KMS-11 (cell line): ENCODE measurements around the gene OTUB1.

Source experiments
- H2AFZ ChIP-seq: fragments of 200-600 bp; sonication (generic); 2 replicates; pipeline ENCODE4 v1.6.1; 2016; ENCODE audit warnings: antibody characterized with exemption, mixed run types, low read depth
- H3K27ac ChIP-seq: fragments of 200-600 bp; sonication (generic); 2 replicates; pipeline ENCODE4 v1.6.1; 2016; ENCODE audit warnings: mild to moderate bottlenecking, mixed run types
- H3K27me3 ChIP-seq: fragments of 200-600 bp; sonication (generic); 2 replicates; pipeline ENCODE4 v1.6.1; 2017; ENCODE audit warnings: mild to moderate bottlenecking, low read depth, mixed run types, moderate library complexity; ENCODE audit not compliant: insufficient read depth
- H3K36me3 ChIP-seq: fragments of 200-600 bp; sonication (generic); 2 replicates; pipeline ENCODE4 v1.6.1; 2017; ENCODE audit warnings: mild to moderate bottlenecking, mixed run types; ENCODE audit not compliant: insufficient read depth
- H3K4me1 ChIP-seq: fragments of 200-600 bp; sonication (generic); 2 replicates; pipeline ENCODE4 v1.6.1; 2016; ENCODE audit warnings: mild to moderate bottlenecking, low read depth, mixed run types; ENCODE audit not compliant: poor library complexity, severe bottlenecking
- H3K4me2 ChIP-seq: fragments of 200-600 bp; sonication (generic); 2 replicates; pipeline ENCODE4 v1.7.0; 2016; ENCODE audit warnings: mild to moderate bottlenecking, mixed run types
- H3K4me3 ChIP-seq: fragments of 200-600 bp; sonication (generic); IDR thresholded peaks from 2 replicates; pipeline ENCODE4 v1.6.1; 2017; ENCODE audit warnings: low read depth, low read length, mixed read lengths; ENCODE audit not compliant: insufficient read depth
- H3K79me2 ChIP-seq: fragments of 200-600 bp; sonication (generic); 2 replicates; pipeline ENCODE4 v1.6.1; 2016; ENCODE audit warnings: low read depth, mixed run types; ENCODE audit not compliant: insufficient read depth
- H3K9ac ChIP-seq: fragments of 200-600 bp; sonication (generic); 2 replicates; pipeline ENCODE4 v1.6.1; 2016; ENCODE audit warnings: mild to moderate bottlenecking, mixed run types
- H4K20me1 ChIP-seq: fragments of 200-600 bp; sonication (generic); 2 replicates; pipeline ENCODE4 v1.6.1; 2016; ENCODE audit warnings: mild to moderate bottlenecking, mixed run types; ENCODE audit not compliant: insufficient read depth
- TF ChIP-seq, protein P1 (sequence below): fragments of 200-600 bp; sonication (generic); conservative IDR thresholded peaks from 2 replicates; pipeline ENCODE4 v1.6.1; 2017; ENCODE audit warnings: low read depth, mild to moderate bottlenecking, antibody characterized with exemption, low read length, moderate library complexity, mixed read lengths

The OTUB1 gene

DNA sequence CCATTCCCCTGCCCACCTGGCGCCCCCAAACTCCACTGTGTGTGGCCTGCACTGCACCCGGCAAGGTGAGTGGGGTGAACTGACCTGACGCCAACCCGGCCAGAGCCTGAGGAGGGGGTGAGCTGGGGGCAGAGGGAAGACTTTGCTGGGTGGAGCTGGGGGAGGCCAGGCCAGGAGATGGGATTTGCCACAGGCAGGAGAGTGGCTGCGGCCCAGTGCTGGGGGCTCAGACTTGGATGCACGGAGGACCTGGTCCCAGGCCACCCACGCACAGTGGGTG is 31.6 kb downstream of the OTUB1 start:
- H3K79me2 ChIP-seq: no peaks in the 10 kb centered on the region
- TF ChIP-seq, protein P1, sequence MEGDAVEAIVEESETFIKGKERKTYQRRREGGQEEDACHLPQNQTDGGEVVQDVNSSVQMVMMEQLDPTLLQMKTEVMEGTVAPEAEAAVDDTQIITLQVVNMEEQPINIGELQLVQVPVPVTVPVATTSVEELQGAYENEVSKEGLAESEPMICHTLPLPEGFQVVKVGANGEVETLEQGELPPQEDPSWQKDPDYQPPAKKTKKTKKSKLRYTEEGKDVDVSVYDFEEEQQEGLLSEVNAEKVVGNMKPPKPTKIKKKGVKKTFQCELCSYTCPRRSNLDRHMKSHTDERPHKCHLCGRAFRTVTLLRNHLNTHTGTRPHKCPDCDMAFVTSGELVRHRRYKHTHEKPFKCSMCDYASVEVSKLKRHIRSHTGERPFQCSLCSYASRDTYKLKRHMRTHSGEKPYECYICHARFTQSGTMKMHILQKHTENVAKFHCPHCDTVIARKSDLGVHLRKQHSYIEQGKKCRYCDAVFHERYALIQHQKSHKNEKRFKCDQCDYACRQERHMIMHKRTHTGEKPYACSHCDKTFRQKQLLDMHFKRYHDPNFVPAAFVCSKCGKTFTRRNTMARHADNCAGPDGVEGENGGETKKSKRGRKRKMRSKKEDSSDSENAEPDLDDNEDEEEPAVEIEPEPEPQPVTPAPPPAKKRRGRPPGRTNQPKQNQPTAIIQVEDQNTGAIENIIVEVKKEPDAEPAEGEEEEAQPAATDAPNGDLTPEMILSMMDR: no peak
- H3K9ac ChIP-seq: no peak overlapping the region
- no peaks in the 10 kb centered on the region for H3K27me3 ChIP-seq
- no peaks in the 10 kb centered on the region for H3K4me1 ChIP-seq
- H2AFZ ChIP-seq: no peak overlapping the region
- no peak overlapping the region for H3K27ac ChIP-seq
- H3K36me3 ChIP-seq: no peaks in the 10 kb centered on the region
- H3K4me3 ChIP-seq: no peak overlapping the region
- H3K4me2 ChIP-seq: no peak overlapping the region
- no peaks in the 10 kb centered on the region for H4K20me1 ChIP-seq

DNA sequence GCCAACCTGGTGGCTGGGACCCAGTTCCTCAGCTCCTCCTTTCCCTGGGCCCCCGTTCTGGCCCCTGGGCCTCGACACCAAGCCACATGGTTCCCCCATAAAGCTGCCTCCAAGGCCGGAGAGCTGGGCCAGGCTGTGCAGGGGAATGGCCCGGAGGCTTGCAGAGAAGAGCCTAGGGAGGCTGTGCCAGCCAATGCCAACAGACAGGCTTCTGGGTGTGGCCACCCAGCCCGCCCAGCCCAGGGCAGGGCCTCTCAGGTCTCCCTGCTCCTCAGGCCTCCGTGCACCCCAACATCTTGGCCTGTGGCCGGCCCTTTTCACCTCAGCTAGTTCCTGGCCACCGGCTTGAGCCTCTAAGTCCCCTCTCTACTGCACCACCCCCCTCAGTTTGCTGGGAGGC is 32.1 kb downstream of the OTUB1 start:
- H3K27ac ChIP-seq: no peak overlapping the region
- H3K4me1 ChIP-seq: no peaks in the 10 kb centered on the region
- H3K4me3 ChIP-seq: no peak overlapping the region
- no peak overlapping the region for H2AFZ ChIP-seq
- no peaks in the 10 kb centered on the region for H3K36me3 ChIP-seq
- TF ChIP-seq, protein P1: no peak
- H3K27me3 ChIP-seq: no peaks in the 10 kb centered on the region
- H4K20me1 ChIP-seq: no peaks in the 10 kb centered on the region
- H3K9ac ChIP-seq: no peak overlapping the region
- no peaks in the 10 kb centered on the region for H3K79me2 ChIP-seq
- no peak overlapping the region for H3K4me2 ChIP-seq

DNA sequence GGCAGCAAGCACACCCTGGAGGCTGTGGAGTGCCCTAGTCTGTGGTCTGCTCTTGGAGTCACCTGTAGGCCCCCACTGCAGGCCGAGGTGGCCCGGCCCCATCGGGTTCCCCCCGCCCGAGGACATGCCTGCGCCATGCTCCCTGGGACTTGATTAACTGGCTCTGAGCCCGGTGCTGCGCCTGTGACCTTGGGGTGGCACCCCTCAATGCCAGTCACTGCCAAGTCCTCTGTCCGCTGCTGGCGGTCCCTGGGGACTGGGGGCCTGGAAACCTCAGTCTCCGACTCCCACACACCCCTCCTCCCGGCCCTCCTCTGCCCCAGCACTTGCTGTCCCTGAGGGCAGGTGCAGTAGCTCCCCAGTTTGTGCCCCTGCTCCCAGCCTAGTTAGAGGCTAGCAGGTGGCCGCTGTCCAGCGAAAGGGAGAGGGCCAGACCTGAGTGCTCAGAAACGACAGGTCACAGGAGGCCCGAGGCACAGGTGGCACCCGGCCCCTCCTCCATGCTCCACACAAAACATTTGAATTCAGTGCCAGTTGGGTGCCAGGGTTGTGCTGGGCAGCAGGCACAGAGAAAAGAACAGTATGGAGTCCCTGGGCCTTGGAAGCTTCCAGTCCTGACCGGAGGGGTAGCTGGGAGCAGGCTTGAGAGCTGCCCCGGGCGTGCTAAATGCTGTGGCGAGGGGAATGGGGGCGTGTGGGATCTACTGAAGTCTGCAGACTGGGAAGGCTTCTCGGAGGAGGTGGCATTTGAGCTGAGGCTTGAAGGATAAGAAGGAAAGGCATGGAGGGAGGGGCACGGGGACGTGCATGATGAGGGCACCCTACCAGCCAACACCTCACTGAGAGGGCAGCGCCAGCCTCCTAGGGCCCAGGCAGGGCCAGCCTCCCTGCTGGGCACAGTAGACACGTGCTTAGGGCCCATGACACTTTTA is 33.1 kb downstream of the OTUB1 start:
- Histone ChIP-seq H3K27me3 (no peaks in the 10 kb centered on the region), H3K27ac (no peak overlapping the region), H3K9ac (no peak overlapping the region), H3K79me2 (no peaks in the 10 kb centered on the region), H2AFZ (no peak overlapping the region), H4K20me1 (no peaks in the 10 kb centered on the region), H3K4me2 (no peak overlapping the region), H3K4me3 (no peak overlapping the region), H3K36me3 (no peaks in the 10 kb centered on the region), H3K4me1 (no peaks in the 10 kb centered on the region)
- TF ChIP-seq, protein P1: no peak

DNA sequence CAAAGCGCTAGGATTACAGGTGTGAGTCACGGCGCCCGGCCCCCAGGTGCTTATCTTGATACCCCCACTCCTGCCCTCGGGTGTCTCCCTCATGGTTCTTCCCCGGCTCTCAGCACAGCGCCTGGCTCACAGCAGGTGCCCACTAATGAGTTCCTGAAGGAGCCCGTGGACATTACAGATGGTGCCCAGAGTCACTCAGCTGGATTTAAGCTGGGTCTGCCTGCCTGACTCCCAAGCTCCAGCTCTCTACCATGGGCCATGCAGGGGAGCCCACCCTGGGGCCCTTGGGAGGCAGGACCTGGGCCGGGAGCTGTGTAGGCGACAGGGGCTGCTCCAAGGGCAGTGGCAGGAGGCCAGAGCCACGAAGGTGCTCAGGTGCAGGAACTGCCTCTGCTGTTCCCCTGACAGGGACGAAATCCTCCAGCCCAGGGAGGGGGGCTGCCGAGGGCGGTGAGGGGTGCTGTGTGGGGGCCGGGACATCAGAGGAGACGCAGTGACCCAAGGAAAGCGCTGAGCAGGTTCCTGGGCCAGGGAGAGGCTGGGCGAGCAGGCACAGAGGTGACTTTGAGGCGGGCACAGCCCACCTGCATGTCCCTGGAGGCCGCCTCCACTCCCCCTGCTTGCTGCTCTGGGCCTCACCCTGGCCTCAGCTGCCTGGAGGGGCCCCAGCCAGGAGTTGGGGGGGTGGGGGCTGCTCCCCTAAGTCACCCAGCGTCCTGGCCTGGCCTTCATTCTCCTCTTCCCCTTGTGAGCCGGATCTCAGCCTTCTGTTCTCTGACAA is 34.9 kb downstream of the OTUB1 start:
- H3K4me1 ChIP-seq: peaks cover 11% of the 10 kb centered on the region

More for the DNA sequence above, 34.9 kb downstream of the OTUB1 start:
- no peak overlapping the region for H3K4me2 ChIP-seq
- no peak overlapping the region for H3K27ac ChIP-seq
- H3K27me3 ChIP-seq: no peaks in the 10 kb centered on the region
- no peaks in the 10 kb centered on the region for H3K79me2 ChIP-seq
- H3K4me3 ChIP-seq: no peak overlapping the region
- H4K20me1 ChIP-seq: no peaks in the 10 kb centered on the region
- H2AFZ ChIP-seq: no peak overlapping the region
- TF ChIP-seq, protein P1: no peak
- H3K9ac ChIP-seq: no peak overlapping the region
- no peaks in the 10 kb centered on the region for H3K36me3 ChIP-seq
